ENCODE results near the gene BICC1.

Gene BICC1

DNA sequence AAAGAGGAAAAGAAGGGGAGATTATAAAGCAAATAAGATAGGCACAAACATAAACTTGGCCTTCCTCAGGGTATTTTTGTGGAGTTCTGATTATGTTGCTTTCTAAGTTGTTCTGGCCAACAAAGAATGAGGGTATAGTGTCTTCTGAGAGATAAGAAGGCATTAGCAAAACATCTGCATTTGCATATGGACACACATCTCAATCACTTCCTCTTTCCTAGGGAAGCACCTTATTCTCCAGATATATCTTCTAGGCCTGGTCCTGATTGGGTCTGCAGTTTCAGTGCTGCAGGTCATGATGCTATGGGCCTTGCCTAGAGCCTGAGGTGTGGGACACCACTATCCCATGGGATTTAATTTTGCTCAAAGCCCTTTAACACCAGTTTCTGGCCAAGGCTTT is 355.0 kb downstream of the BICC1 start:
- no peak for DNase-seq (ENCODE audit: low spot score)

DNA sequence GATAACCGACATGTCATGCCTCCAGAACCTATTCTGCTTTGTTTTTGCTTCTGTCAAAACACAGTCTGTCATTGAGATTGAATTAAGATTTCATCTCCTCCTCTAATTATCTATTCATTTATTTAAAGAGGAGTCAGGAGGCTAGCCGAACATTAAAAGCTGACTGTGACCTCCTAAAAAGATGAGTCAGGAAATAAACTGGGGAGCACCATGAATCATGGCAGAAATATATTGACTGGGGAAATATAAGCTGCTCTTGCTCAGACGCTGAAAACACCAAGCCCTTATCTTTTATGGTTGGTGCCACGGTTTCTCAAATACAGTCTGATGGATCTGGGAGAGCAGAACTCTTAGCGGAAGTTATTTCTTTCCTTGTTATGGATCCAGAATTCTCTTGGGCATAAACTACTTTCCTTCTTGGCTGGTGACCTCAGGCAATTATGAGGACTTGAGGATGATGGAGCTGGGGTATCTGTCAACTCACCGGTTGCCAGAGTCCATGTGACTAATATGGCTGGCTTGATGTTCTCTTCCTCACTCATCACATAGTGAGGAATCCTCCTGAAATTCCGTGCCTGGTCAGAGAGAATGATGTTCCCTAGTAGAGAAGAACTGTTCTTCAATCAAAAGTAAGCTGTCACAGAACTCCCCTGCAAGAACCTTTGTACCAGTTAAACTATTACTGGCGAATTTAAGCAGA is 356.2 kb downstream of the BICC1 start:
- no peak for DNase-seq (ENCODE audit: low spot score)

DNA sequence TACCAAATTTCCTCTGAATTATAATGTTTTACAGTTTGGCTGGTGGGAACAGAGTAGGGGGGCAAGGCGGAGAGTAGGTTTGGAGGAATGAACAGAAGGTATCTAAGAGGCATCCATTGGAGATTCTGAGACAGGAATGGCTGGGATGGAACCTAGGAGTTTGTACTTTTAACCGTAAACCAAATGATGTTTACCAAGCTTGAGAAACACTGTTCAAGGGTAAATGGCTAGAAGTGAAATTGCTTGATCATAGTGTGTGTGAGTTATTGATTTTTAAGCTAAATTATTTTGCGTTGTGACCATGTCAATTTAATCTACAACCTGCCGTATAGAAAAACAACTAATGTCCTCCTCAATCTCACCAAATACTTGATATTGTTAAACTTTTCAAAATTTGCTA is 357.4 kb downstream of the BICC1 start:
- no peak for DNase-seq (ENCODE audit: low spot score)

DNA sequence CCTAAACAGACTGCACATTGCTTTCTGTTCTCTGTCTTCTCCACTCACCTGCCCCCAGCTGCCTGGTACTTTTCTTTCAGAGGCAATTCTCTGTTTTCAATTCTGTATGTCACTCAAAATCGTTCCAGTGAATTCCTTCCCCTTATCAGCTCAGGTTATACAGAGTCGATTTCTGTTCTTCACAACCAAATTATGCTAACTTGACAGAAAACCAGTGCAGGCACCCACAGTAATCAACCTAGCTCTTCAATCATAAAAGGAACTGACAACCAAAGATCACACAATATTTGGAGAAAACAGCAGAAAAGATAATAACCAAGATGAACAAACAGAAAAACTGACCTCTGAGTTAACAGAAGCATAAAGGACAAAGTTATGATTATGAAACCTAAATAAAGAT is 360.5 kb downstream of the BICC1 start:
- no peak for DNase-seq (ENCODE audit: low spot score)

Measured in AG20443 (cell line).